Measurements from ENCODE around the gene PLD6.

Gene PLD6

GRCh38 chr17:17228521-17229279, 22.6 kb upstream of the PLD6 start:
- ChIA-PET CTCF (no interaction called here), POLR2A (no interaction called here)
- no peak for DNase-seq (ENCODE audit: extremely low spot score)
- TF ChIP-seq ZNF384 (IDR thresholded peaks at IDR 0.05) (no peak), PKNOX1 (IDR thresholded peaks at IDR 0.05) (no peak), ARNT (IDR thresholded peaks at IDR 0.05) (no peak), ELF4 (IDR thresholded peaks at IDR 0.05) (no peak), L3MBTL2 (conservative IDR thresholded peaks at IDR 0.05) (no peak), NFRKB (IDR thresholded peaks at IDR 0.05) (no peak), CTBP1 (IDR thresholded peaks at IDR 0.05; ENCODE audit: borderline replicate concordance) (no peak), TARDBP (IDR thresholded peaks at IDR 0.05) (no peak), FOXA1 (IDR thresholded peaks at IDR 0.05) (no peak), FOXK2 (IDR thresholded peaks at IDR 0.05) (no peak), LEF1 (IDR thresholded peaks at IDR 0.05; ENCODE audit: borderline replicate concordance) (no peak), SP1 (IDR thresholded peaks at IDR 0.05) (no peak)

- no peak for TF ChIP-seq ZNF384 (IDR thresholded peaks at IDR 0.05)
- no peak for TF ChIP-seq SP1 (IDR thresholded peaks at IDR 0.05)
- no peak for TF ChIP-seq BHLHE40 (IDR thresholded peaks at IDR 0.05; ENCODE audit: borderline replicate concordance)
- no peak for TF ChIP-seq ARNT (IDR thresholded peaks at IDR 0.05)
- no peak for TF ChIP-seq FOXK2 (IDR thresholded peaks at IDR 0.05)
- TF ChIP-seq L3MBTL2 (conservative IDR thresholded peaks at IDR 0.05) = no peak
- no peak for TF ChIP-seq NFRKB (IDR thresholded peaks at IDR 0.05)
- no peak for TF ChIP-seq PKNOX1 (IDR thresholded peaks at IDR 0.05)
- TF ChIP-seq HDGF (IDR thresholded peaks at IDR 0.05; ENCODE audit: borderline replicate concordance) = no peak
- TF ChIP-seq FOXA1 (IDR thresholded peaks at IDR 0.05) = no peak
- no peak for TF ChIP-seq SUZ12 (IDR thresholded peaks at IDR 0.05)
- no peak for TF ChIP-seq FOXM1 (IDR thresholded peaks at IDR 0.05; ENCODE audit: borderline replicate concordance)
- no peak for TF ChIP-seq TARDBP (IDR thresholded peaks at IDR 0.05)
- no peak for TF ChIP-seq CTBP1 (IDR thresholded peaks at IDR 0.05; ENCODE audit: borderline replicate concordance)
- CTCF ChIA-PET = no interaction called here
- DNase-seq (ENCODE audit: extremely low spot score) = no peak
- POLR2A ChIA-PET = no interaction called here
Observed at GRCh38 chr17:17227608-17228520, 21.7 kb upstream of the PLD6 start.

- POLR2A ChIA-PET = no interaction called here
Observed at GRCh38 chr17:17226451-17227265, 20.5 kb upstream of the PLD6 start.

GRCh38 chr17:17225901-17226300, 19.8 kb upstream of the PLD6 start:
- POLR2A ChIA-PET = no interaction called here
- CTCF ChIA-PET = no interaction called here
- no peak for DNase-seq (ENCODE audit: extremely low spot score)
- TF ChIP-seq FOXK2 (IDR thresholded peaks at IDR 0.05) (no peak), ELF4 (IDR thresholded peaks at IDR 0.05) (no peak), ZNF384 (IDR thresholded peaks at IDR 0.05) (no peak), SP1 (IDR thresholded peaks at IDR 0.05) (no peak), BHLHE40 (IDR thresholded peaks at IDR 0.05; ENCODE audit: borderline replicate concordance) (no peak), NFRKB (IDR thresholded peaks at IDR 0.05) (no peak), TARDBP (IDR thresholded peaks at IDR 0.05) (no peak), SUZ12 (IDR thresholded peaks at IDR 0.05) (no peak)

More at GRCh38 chr17:17226451-17227265, 20.5 kb upstream of the PLD6 start:
- no peak for TF ChIP-seq CTBP1 (IDR thresholded peaks at IDR 0.05; ENCODE audit: borderline replicate concordance)
- no peak for TF ChIP-seq SP1 (IDR thresholded peaks at IDR 0.05)
- TF ChIP-seq PKNOX1 (IDR thresholded peaks at IDR 0.05) = no peak
- no peak for TF ChIP-seq HDGF (IDR thresholded peaks at IDR 0.05; ENCODE audit: borderline replicate concordance)
- no peak for TF ChIP-seq ELF4 (IDR thresholded peaks at IDR 0.05)
- no peak for TF ChIP-seq ZNF384 (IDR thresholded peaks at IDR 0.05)
- TF ChIP-seq BHLHE40 (IDR thresholded peaks at IDR 0.05; ENCODE audit: borderline replicate concordance) = no peak
- TF ChIP-seq ARNT (IDR thresholded peaks at IDR 0.05) = no peak
- TF ChIP-seq FOXA1 (IDR thresholded peaks at IDR 0.05) = no peak
- no peak for TF ChIP-seq FOXM1 (IDR thresholded peaks at IDR 0.05; ENCODE audit: borderline replicate concordance)
- TF ChIP-seq LEF1 (IDR thresholded peaks at IDR 0.05; ENCODE audit: borderline replicate concordance) = no peak
- TF ChIP-seq SUZ12 (IDR thresholded peaks at IDR 0.05) = no peak
- no peak for TF ChIP-seq L3MBTL2 (conservative IDR thresholded peaks at IDR 0.05)
- TF ChIP-seq TARDBP (IDR thresholded peaks at IDR 0.05) = no peak
- no peak for TF ChIP-seq NFRKB (IDR thresholded peaks at IDR 0.05)
- no peak for TF ChIP-seq FOXK2 (IDR thresholded peaks at IDR 0.05)
- no peak for DNase-seq (ENCODE audit: extremely low spot score)
- CTCF ChIA-PET = no interaction called here

- ChIA-PET CTCF (no interaction called here), POLR2A (interaction anchor here (1.5 kb wide), 1 partner anchor 12 kb away, joined by 5 read pairs; no protein-coding TSS in a partner anchor)
- TF ChIP-seq L3MBTL2 (conservative IDR thresholded peaks at IDR 0.05) (no peak), FOXA1 (IDR thresholded peaks at IDR 0.05) (no peak), BHLHE40 (IDR thresholded peaks at IDR 0.05; ENCODE audit: borderline replicate concordance) (no peak), ZNF384 (IDR thresholded peaks at IDR 0.05) (no peak), ARNT (IDR thresholded peaks at IDR 0.05) (no peak), ELF4 (IDR thresholded peaks at IDR 0.05) (no peak), HDGF (IDR thresholded peaks at IDR 0.05; ENCODE audit: borderline replicate concordance) (no peak)
- no peak for DNase-seq (ENCODE audit: extremely low spot score)
Observed at GRCh38 chr17:17224137-17224536, 18.0 kb upstream of the PLD6 start.

Data from HEK293T (cell line).